AG20443 (cell line): ENCODE measurements around the gene POP4.
A peak's percentile ranks its signal among the peaks of the same experiment; 100 is the strongest.
"Not testable (repeated sequence)": the region's sequence is repeated elsewhere in the genome, so short reads cannot be mapped to it uniquely, and the experiment has no call there.

Experiments used
- DNase-seq: peaks from one replicate; pipeline ENCODE4 v3.0.0; 2012; ENCODE audit warnings: low spot score, mixed read lengths

The POP4 gene, protein sequence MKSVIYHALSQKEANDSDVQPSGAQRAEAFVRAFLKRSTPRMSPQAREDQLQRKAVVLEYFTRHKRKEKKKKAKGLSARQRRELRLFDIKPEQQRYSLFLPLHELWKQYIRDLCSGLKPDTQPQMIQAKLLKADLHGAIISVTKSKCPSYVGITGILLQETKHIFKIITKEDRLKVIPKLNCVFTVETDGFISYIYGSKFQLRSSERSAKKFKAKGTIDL

DNA sequence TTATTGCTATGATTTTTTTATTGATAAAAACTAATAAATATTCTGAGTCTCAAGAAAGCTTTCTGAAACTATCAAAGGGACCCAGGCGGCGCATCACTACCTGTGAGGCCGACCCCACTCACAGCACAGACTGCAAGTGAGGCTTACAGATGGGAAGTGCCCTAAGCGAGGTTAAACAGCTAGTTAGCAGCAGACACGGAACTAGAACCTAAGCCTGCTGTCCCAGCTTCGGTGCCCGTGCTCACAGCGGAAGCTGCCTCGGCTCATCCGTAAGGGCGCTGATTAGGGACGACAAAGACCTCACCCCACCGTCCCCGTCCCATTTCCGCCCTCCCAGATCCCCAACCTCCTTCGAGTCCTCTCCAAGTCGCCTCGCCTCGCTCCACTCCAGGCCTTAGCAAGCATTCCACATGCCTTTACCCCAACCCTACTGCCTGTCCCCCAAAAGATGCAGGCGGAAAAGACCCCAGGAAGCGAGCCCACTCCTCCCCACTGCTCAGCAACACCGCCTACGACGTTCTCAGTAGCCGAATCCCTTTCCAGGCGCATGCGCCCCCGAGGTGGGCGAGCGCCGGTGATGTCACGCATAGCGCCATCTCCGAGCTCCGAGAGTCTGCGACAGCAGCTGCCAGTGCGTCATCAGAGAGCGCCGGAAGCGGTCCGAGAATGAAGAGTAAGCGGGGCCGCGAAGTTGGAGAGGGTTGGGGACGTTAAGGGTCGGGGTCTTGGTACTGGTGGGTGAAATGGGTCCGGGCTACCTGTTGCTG is at the start of gene POP4:
TSS of gene POP4 (plus strand) at position 631 of the 767 bp plus-strand sequence. CDS start at position 667, 36 bp downstream.
- DNase-seq = peak; percentile 100

DNA sequence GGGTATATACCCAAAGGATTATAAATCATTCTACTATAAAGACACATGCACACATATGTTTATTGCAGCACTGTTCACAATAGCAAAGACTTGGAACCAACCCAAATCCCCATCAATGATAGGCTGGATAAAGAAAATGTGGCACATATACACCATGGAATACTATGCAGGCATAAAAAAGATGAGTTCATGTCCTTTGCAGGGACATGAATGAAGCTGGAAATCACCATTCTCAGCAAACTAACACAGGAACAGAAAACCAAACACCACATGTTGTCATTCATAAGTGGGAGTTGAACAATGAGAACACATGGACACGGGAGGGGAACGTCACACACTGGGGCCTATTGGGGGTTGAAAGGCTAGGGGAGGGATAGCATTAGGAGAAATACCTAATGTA is 47.0 kb upstream of the POP4 start:
- DNase-seq = not testable (repeated sequence)

DNA sequence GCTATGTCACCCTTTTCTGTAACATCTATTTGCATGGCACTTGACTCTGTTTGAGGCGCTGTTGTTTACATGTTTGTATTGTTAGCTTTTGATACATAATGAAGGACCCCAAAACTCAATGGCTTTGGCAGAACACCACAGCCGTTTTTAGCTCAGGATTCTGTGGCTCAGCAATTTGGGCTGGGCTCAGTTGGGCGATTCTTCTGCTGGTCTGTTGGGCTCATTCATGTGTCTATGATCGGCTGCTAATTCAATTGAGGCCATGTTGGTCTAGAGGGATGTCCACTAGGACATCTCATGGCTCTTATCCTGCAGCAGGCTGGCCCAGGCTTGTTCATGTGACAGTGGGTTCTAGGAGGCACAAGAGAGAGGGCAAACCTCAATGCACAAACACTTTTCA is 46.3 kb upstream of the POP4 start:
- no peak for DNase-seq

DNA sequence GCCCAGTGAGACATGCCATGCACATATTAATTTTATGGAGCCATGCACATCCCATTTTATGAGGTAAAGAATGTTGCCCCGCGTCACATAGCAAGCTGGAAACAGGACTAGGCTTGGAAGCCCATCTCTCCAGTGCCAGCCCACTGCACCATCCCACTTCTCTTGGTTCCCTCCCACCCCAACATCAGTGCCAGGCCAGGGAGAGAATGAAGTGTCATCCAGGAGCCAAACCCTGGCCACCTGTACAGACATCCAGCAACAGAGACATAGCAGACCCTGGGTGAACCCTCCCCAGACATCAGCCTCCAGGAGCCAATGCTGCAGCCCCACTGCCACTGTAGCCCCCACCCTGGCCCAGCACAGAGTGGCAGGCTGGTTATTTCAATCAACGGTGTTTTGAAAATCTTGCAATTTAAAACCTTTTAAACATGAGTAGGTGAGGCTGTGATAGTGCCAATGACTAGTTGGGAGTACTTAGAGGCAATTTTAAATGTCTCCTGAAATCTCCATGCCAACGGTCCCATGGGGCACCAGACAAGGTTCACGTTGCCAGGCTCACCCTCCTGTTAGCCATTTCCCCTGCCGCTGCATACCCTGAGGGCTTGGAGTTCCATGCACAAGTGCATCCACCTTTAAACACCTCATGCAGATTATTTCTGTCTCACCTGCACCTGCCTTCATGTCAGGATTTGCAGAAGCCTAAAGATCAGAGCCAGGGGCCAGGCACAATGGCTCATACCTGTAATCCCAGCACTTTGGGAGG is 45.6 kb upstream of the POP4 start:
- no peak for DNase-seq

DNA sequence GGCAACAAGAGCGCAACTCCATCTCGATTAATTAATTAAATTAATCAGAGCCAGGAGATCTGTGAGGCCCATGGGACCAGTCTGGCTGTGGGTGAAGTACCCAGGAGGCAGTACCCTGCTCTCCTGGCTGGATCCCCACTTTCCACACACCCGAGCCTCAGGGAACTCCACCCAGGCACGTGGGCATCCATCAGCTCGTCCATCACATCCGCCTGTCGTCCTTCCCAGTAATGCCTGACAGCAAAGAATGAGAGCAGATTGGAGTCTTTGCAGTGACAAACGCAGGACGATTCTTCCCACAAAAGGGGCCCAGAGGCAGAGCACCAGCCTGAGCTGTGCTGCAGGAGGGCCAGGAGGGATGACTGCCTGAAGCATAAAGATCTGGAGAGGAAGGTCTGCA is 44.5 kb upstream of the POP4 start:
- no peak for DNase-seq

DNA sequence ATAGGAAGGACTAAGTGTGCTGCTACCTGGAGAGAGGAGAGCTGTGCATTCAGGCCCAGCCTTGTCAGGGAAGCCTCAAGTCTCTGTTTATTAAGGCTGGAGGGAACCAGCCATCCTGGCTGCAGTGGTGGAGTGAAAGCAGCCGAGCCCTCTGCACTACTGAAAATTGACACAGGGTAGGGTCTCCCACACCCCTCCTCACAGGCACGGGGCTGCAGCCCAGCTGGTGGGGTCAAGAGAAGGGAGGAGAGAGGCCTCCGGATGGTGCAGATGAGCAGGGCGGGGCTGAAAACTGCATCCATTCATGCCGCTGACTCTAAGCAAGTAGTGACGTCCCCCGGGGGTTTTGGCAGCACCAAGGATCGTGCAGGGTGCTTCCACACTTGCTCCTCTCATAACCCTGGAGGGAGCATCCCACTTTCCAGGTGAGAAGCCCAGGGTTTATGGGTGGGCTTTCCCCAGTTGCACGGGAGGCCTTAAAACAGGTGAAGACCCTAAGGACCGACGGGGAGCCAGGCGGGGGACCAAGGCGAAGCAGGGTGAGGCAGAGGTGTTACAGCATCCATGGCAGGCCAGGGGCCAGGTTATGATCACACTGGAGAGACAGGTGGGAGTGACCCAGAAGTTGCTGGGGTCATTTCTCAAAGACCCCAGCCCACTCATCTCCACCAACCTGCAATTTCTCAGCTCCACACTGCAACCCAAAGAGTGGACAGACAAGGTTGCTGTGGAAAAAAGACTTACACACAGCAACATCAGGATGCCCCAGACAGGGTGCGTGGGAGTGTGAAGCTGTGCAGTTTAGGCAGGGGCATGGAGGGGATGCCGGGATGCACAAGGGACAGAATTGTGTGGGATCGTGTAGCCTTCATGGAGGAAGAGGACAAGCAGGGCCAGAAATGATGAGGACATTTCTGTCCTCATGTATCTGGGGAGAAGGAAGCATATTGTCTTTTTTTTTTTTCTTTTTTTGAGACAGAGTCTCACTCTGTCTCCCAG is 43.5 kb upstream of the POP4 start:
- DNase-seq = no peak

DNA sequence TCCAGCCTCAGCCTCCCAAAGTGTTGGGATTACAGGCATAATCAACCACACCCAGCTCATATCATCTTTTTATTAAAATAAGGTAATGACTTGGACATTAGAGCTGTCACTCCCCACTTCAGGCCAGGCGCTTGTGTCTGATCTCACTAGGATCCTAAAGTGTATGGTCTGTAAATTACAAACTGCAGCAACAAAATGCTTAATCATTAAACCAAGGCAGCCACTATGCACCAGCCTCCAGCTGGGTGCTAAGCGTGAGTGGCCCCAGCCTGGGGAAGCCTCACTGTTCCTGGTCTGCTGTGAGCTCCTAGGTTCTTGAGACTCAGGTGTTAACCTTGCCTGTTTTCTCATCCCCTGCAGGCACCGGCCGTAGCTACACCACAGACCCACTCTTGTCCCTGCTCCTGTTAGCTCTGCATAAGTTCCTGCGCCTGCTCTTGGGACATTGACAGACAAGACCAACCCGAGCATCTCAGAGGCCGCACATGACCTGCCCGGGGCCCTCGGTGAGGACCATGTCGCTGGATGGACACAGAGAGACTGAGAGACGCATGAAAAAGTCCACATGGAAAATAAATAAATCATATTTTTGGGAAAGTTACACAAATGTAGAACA is 42.5 kb upstream of the POP4 start:
- DNase-seq = no peak

DNA sequence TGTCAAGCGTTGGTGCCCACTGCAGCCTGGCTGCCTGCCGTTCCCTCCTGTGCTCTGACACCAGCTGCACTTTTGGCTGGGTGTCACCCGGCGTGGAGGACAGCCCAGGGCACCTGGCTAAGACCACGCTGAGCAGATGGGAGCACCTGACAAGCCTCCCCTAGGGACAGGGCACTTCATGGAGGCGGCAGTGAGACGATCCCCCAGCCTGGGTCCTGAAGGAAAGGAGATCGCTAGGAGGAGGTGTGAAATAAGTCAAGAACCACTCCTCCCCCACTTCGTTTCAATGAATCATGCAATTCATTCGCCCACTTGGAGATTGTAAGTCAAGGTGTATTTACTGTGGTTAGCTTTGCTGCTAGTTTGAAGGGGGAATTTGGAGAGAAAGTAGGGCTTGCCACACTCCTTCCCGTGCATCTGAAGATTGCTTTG is 41.5 kb upstream of the POP4 start:
- no peak for DNase-seq

DNA sequence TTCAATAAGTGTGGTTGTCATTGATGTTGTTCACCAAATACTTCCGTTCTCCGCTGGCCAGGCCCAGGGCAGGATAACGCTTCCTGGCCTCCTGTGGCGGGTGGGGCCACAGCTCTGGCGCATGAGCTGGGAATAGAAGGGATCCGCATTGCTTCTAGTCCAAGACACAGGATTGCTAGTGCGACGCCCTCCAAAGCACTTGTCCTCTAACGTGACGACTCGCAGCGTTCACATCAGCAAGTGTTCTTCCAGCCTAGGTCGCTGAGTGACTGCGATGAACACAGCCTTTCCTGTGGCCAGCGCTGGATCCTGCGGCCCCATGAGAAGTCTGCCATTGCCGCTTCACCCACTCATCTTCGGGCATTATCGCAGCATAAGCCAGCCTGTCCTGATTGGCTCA is 40.9 kb upstream of the POP4 start:
- no peak for DNase-seq

DNA sequence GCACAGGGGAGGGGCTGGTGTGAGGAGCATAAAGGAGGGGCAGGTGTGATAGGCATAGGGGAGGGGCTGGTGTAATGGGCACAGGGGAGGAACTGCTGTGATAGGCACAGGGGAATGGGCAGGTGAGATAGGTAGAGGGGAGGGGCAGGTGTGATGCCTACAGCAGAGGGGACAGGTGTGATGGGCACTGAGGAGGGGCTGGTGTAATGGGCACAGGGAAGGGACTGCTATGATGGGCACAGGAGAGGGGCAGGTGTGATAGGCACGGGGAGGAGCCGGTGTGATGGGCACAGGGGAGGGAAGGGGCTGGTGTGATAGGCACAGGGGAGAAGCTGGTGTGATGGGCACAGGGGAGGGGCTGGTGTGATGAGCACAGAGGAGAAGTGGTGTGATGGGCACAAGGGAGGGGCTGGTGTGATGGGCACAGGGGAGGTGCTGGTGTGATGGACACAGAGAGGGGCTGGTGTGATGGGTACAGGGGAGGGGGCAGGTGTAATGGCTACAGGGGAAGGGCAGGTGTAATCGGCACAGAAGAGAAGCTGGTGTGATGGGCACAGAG is 39.5 kb upstream of the POP4 start:
- no peak for DNase-seq

DNA sequence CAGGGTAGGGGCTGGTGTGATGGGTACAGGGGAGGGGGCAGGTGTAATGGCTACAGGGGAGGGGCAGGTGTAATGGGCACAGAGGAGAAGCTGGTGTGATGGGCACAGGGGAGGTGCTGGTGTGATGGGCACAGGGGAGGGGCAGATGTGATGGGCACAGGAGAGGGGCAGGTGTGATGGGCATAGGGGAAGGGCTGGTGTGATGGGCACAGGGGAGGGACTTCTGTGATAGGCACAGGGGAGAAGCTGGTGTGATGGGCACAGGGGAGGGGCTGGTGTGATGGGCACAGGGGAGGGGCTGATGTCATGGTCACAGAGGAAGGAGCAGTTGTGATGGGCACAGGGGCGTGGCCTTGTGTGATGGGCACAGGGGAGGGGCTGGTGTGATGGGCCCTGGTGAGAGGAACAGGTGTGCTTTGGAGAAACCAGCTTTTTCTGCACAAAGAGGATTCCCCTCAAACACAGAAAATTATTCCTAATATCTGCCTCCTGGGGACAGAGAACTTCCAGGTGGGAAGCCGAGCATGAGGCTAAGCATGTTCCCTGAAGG is 38.6 kb upstream of the POP4 start:
- no peak for DNase-seq

DNA sequence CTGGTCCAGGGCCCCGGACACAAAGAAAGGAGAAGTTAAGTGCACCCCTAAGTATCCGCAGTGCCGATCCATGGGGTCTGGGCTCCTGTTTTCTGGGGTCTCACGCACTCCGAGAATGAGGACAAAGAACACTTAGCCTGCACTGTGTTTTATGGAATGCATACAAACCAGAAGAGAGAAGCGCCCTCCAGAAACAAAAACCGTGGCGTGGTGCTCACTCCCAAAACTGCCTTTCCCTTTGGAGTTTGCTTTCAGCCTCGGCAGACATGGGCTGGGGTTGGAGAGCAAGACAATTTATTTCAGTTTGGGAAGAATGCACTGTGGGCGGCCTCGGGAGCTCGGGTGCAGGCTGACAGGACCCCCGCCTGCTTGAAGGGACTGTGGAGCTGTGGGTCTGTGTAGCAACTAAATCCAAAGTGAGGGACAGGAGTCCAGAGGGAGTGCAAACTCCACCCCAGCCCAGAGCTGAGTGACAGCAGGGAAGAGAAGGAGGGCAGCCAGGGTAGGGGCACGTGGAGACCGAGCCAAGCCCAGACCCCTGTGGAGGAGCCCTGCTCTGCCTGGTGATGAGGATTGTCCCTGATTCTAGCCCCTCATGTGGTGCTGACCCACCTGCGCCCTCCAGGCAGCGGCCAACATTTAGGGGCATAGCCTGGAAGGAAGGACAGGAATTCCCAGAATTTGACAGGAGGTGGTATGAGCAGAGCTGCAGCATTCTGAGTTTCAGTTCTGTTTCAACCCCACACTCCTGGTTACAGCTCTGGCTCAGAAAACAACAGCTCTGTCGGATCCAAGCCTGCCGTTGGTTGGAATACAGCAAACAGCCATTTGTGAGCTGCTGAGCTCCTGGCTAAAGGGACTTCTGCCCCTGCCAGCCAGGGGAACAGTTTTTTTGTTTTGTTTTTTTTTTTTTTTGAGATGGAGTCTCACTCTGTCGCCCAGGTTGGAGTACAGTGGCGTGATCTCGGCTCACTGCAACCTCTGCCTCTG is 37.8 kb upstream of the POP4 start:
- DNase-seq = no peak

DNA sequence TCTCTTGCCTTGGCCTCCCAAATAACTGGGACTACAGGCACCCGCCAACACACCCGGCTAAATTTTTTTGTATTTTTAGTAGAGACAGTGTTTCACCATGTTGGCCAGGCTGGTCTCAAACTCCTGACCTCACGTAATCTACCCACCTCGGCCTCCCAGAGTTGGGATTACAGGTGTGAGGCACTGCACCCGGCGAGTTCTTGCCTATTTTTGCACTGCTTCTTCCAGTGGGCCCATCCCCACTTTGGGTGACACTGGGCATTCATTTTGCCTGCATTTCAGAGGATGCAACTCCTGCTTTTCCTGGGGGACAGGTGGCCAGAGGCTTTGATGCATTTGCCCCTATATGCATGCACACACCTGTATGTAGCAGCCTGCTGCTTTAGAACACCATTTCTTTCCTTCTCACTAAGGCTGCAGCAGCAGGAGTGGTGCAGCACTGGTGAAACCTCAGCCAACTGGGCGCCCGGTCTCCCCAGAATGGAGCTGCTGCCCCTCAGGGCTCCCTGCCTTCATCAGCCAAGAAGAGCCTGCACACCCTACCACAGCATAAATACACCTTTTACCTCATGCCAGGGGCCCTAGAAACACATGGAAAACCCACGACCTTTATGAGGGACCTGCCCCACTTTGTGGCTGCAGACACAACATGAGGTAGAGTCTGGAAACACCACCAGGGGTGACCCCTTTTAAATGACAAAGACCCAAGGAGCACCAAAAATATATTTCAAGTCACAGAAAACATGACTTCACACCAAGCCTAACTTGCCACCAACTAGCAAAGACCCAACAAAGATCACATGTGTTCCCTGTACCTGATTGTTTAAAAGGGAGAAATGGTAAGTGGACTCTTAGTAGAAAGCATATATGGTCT is 36.8 kb upstream of the POP4 start:
- DNase-seq = no peak

DNA sequence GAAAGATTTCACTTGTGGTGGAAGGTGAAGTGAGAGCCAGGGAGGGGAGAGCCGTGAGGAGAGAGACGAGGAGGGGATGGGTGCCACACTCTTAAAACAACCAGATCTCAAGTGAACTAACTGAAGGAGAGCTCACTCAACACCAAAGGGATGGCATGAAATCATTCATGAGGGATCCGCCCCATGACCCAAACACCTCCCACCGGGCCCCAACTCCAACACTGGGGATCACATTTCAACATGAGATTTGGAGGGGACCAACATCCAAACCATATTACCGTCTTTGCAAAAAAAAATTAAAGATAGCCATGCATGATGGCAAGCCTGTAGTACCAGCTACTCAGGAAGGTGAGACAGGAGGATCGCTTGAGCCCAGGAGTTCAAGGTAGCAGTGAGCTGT is 34.9 kb upstream of the POP4 start:
- no peak for DNase-seq

DNA sequence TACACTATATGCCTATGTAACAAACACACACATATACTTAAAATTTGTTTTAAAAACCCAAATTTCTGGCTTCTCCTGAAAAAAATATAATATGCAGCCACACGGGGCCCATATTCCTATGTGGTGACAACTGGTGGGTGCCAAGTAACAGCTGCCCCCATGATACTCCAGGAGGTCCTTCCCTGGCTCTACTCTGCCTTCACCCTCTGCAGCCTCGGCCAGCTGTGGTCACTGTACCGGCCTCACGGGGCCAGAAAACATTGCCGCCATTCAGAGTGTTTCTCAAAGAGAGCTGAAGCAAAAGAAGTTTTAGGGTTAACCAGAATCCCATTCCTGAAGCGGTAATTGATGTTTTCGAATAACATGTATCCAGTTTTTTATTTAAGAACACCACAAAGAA is 32.6 kb upstream of the POP4 start:
- no peak for DNase-seq

DNA sequence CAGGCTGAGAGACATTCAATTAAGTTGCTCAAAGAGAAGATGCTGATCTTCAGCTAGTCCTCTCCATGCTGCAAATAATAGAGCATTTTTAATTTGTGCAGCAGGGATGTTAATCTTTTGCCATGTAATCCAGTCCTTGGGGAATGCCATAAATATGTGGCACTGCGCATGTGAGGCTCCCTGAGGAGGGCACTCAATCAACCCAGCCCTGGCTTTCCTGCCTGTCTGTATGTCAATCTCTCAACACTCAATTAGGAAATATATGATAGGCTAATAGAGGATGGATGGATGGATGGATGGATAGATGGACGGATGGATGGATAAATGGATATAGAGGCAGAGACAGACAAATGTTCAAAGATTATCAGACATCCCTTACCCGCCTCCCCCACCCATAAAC is 31.6 kb upstream of the POP4 start:
- no peak for DNase-seq

DNA sequence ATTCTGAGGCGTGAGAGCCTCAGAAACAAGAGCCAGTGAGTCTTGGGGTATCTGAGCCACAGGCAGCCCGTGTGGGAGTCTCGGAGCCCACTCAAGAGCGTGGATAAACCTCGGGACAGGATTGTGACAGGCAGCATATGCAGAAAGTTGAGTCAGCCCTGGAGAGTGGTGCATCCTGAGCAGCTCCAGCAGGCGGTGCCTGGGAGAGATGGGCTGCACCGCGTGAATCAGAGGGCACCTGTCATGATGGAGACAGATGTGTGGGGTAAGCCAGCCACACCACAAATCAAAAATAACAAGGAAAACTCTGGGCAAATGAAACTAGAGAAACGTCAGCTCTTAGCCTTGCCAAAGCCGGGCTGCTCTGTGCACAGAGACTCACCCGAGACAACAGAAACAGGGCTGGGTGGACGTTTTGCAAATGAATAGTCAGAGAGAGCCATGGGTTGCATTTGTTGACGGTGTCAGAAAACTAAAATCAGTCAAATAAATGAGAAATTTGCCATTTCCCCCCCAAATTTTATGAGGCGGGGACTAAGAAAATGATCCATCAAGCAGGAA is 30.0 kb upstream of the POP4 start:
- no peak for DNase-seq
